ENCODE measurements around the gene PARD3B. TPM values are rescaled to one million over a fixed set of nuclear protein-coding genes. Genes with fewer than 3 reads are reported as not detected.

The PARD3B gene
- total RNA-seq, 1 experiment from 2014 or later, result 2.0 TPM

DNA sequence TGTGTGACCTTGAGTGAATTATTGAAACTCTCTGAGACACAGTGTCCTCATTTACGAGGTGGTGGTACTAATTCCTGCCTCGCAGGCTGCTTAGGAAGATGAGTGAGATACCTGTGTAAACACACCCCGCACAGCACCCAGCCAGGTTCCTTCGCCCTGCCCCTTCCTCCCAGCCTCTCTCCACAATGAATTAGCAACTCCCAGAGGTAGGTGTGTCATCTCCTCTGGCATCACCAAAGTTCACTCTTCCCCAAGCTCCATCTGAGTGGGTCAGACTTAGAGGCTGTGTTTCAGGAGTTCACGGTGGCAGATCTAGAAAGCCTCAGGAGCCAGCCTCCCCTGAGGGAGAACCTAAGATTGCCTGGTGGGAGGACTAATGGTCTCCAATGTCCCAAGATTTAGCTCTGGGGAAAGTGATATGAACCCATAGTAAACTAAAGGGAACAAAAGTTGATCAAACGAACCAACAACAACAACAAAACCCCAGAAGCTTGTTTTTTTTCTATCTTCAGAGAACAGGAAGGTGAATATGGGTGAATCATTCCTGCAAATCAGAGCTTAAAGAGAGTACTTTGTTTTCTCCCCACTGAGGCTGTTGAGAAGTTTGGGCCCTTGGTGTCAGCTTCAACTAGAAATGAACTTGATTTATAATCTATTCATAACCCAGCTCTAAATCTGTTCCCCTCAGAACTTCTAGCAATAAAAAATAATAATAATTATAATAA lies 1092.7 kb downstream of the PARD3B start:
- TF ChIP-seq, protein P1, sequence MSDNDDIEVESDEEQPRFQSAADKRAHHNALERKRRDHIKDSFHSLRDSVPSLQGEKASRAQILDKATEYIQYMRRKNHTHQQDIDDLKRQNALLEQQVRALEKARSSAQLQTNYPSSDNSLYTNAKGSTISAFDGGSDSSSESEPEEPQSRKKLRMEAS (IDR thresholded peaks at IDR 0.05), result no peak
- TF ChIP-seq FOSL1 (IDR thresholded peaks at IDR 0.05; ENCODE audit: low read depth), result no peak
- no peak for TF ChIP-seq EGR1 (IDR thresholded peaks at IDR 0.05; ENCODE audit: low read depth)
- no peak for TF ChIP-seq POLR2A (IDR thresholded peaks at IDR 0.05; ENCODE audit: borderline replicate concordance, extremely low read depth, insufficient read depth, insufficient read length)
- TF ChIP-seq JUND (IDR thresholded peaks at IDR 0.05), result no peak
- TF ChIP-seq ZFX (IDR thresholded peaks at IDR 0.05), result no peak
- no peak for TF ChIP-seq SRF (IDR thresholded peaks at IDR 0.05; ENCODE audit: low read depth)
- TF ChIP-seq CEBPB (IDR thresholded peaks at IDR 0.05; ENCODE audit: low read depth), result no peak
- TF ChIP-seq, protein P2, sequence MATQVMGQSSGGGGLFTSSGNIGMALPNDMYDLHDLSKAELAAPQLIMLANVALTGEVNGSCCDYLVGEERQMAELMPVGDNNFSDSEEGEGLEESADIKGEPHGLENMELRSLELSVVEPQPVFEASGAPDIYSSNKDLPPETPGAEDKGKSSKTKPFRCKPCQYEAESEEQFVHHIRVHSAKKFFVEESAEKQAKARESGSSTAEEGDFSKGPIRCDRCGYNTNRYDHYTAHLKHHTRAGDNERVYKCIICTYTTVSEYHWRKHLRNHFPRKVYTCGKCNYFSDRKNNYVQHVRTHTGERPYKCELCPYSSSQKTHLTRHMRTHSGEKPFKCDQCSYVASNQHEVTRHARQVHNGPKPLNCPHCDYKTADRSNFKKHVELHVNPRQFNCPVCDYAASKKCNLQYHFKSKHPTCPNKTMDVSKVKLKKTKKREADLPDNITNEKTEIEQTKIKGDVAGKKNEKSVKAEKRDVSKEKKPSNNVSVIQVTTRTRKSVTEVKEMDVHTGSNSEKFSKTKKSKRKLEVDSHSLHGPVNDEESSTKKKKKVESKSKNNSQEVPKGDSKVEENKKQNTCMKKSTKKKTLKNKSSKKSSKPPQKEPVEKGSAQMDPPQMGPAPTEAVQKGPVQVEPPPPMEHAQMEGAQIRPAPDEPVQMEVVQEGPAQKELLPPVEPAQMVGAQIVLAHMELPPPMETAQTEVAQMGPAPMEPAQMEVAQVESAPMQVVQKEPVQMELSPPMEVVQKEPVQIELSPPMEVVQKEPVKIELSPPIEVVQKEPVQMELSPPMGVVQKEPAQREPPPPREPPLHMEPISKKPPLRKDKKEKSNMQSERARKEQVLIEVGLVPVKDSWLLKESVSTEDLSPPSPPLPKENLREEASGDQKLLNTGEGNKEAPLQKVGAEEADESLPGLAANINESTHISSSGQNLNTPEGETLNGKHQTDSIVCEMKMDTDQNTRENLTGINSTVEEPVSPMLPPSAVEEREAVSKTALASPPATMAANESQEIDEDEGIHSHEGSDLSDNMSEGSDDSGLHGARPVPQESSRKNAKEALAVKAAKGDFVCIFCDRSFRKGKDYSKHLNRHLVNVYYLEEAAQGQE (IDR thresholded peaks at IDR 0.05; ENCODE audit: low read depth), result no peak
- H4K20me1 ChIP-seq (ENCODE audit: insufficient read depth), result no peaks in the 10 kb centered on the region
- H3K9ac ChIP-seq (ENCODE audit: low read length), result no peak overlapping the region
- no peaks in the 10 kb centered on the region for H3K9me2 ChIP-seq (ENCODE audit: insufficient read depth)
- no peak overlapping the region for H2AFZ ChIP-seq (ENCODE audit: low read depth, low read length, poor library complexity, severe bottlenecking)
- no peaks in the 10 kb centered on the region for H3K36me3 ChIP-seq (ENCODE audit: control insufficient read depth in 1 of 2, insufficient read depth in 2 of 2, low read length in 2 of 2)
- no peaks in the 10 kb centered on the region for H3K4me1 ChIP-seq (ENCODE audit: control insufficient read depth in 1 of 2, insufficient read depth in 2 of 2, low read length in 2 of 2)
- BruUV-seq (replicated peaks), result no TSS peak
- ATAC-seq, result no peak; the same call in 1 of the 2 replicates
- H3K79me2 ChIP-seq (ENCODE audit: insufficient read depth, low read length), result no peaks in the 10 kb centered on the region
- intact Hi-C loops (cut with micrococcal nuclease), result no loop called here
- H3K4me3 ChIP-seq (replicated peaks in 1 of 2; ENCODE audit: low read depth in 1 of 2, low read length in 2 of 2), result no peak overlapping the region
- RAD21 ChIA-PET (ENCODE audit: low non-redundant PET in 1 of 2, low total read pairs in 2 of 2, uncharacterized antibody in 2 of 2, unreplicated experiment in 2 of 2), result no interaction called here
- DNase-seq (ENCODE audit: low read depth, low spot score), result no peak
- H3K9me3 ChIP-seq (ENCODE audit: control insufficient read depth in 1 of 2, insufficient read depth in 1 of 2, low read depth in 1 of 2, low read length in 2 of 2), result no peaks in the 10 kb centered on the region
- H3K27ac ChIP-seq (ENCODE audit: low read depth, low read length), result no peak overlapping the region
- peaks cover 23% of the 10 kb centered on the region for H3K27me3 ChIP-seq (ENCODE audit: insufficient read depth, low read length)
- CTCF ChIA-PET, result no interaction called here
- H3K4me2 ChIP-seq (ENCODE audit: low read length), result no peak overlapping the region
- POLR2A ChIA-PET, result no interaction called here
